GM21423 (cell line): ENCODE measurements around the gene BCLAF3.

Source experiments
- ATAC-seq: cut with Tn5 transposase; IDR thresholded peaks from one replicate; pipeline ENCODE4 v1.9.1; 2021; ENCODE audit warnings: mild to moderate bottlenecking, moderate library complexity; ENCODE audit not compliant: unreplicated experiment

The BCLAF3 gene

GRCh38 chrX:19972984-19973383 is 17.9 kb downstream of the BCLAF3 start:
- no peak for ATAC-seq

GRCh38 chrX:19968276-19968675 is 22.6 kb downstream of the BCLAF3 start:
- no peak for ATAC-seq

GRCh38 chrX:19966056-19966455 is 24.8 kb downstream of the BCLAF3 start:
- no peak for ATAC-seq

GRCh38 chrX:19964017-19964710 is 26.7 kb downstream of the BCLAF3 start:
- ATAC-seq = no peak

GRCh38 chrX:19960913-19961312 is 29.9 kb downstream of the BCLAF3 start:
- ATAC-seq = no peak

- ATAC-seq = no peak
Observed at GRCh38 chrX:19958552-19959486, 32.0 kb downstream of the BCLAF3 start.

GRCh38 chrX:19956923-19957322 is 33.9 kb downstream of the BCLAF3 start:
- ATAC-seq = no peak

- no peak for ATAC-seq
Observed at GRCh38 chrX:19956306-19956705, 34.6 kb downstream of the BCLAF3 start.

GRCh38 chrX:19955306-19955705 is 35.6 kb downstream of the BCLAF3 start:
- ATAC-seq = no peak

- no peak for ATAC-seq
Observed at GRCh38 chrX:19954335-19955096, 36.3 kb downstream of the BCLAF3 start.

- ATAC-seq = no peak
Observed at GRCh38 chrX:19953145-19953544, 37.7 kb downstream of the BCLAF3 start.

- ATAC-seq = no peak
Observed at GRCh38 chrX:19949340-19949739, 41.5 kb downstream of the BCLAF3 start.

- no peak for ATAC-seq
Observed at GRCh38 chrX:19947612-19948011, 43.2 kb downstream of the BCLAF3 start.
